Measurements from ENCODE around the gene YY1. TPM values are rescaled to one million over a fixed set of nuclear protein-coding genes. Genes with fewer than 3 reads are reported as not detected.

Gene YY1
- total RNA-seq, 2 donors from 2014 or later: 44.4 to 60.7 TPM

DNA sequence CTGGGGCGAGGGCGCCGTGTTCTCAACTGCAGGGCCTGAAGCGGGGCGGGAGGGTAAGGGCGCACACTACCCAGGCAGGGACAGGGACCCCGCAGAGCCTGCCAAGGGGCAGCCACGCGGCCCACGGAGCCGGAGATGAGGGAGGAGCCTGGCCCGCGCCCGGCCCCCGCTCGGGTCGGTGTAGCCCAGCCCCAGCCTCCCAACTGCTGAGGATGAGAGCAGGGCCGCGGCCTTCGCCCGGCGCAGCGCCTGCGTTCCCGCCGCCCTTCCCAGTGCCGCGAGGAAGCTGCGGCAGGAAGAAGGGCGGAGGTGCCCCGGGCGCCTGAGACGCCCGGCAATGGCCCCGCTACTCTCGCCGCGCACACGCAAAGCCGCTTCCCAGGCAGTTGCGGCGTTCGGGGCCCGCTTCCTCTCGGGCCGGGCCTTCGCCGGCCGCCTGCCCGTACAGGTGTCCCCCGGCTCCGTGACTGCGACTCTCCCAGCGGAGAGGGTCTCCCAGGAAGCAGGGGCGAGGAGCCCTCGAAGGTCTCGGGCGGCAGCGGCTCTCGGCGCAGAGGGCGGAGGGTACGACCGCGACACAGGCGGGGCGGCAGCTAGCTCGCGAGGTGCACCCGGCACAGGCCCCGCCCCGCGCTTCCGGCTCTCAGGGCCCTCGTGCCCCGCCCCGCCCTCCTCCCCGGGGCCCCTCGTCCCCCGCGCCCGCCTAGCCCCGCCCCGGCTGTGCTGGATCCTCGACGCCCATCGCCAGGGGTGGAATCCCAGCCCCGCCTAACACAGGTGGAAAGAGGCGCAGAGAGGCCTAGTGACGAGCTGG lies 24.8 kb upstream of the YY1 start:
- Histone ChIP-seq H3K9me3 (no peaks in the 10 kb centered on the region), H3K27ac (peak overlapping the region; percentile 96 to 97), H3K4me1 (replicated peaks) (peaks cover 2% of the 10 kb centered on the region), H3K4me3 (peak overlapping the region; percentile 66 to 87), H3K27me3 (replicated peaks; ENCODE audit: insufficient read depth) (no peaks in the 10 kb centered on the region), H3K36me3 (no peaks in the 10 kb centered on the region)
- whole genome bisulfite sequencing: under 1% methylated on average over 64 of the region's 90 CpGs
- intact Hi-C loops (cut with DNase I): no loop called here
- TF ChIP-seq, protein P1, sequence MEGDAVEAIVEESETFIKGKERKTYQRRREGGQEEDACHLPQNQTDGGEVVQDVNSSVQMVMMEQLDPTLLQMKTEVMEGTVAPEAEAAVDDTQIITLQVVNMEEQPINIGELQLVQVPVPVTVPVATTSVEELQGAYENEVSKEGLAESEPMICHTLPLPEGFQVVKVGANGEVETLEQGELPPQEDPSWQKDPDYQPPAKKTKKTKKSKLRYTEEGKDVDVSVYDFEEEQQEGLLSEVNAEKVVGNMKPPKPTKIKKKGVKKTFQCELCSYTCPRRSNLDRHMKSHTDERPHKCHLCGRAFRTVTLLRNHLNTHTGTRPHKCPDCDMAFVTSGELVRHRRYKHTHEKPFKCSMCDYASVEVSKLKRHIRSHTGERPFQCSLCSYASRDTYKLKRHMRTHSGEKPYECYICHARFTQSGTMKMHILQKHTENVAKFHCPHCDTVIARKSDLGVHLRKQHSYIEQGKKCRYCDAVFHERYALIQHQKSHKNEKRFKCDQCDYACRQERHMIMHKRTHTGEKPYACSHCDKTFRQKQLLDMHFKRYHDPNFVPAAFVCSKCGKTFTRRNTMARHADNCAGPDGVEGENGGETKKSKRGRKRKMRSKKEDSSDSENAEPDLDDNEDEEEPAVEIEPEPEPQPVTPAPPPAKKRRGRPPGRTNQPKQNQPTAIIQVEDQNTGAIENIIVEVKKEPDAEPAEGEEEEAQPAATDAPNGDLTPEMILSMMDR (IDR thresholded peaks at IDR 0.05): no peak
- TF ChIP-seq POLR2AphosphoS5 (IDR thresholded peaks at IDR 0.05): peak; percentile 74
- TF ChIP-seq POLR2A (IDR thresholded peaks at IDR 0.05): peak; percentile 80
- peak; percentile 93 for DNase-seq (ENCODE audit: low spot score)

- Histone ChIP-seq H3K36me3 (no peaks in the 10 kb centered on the region), H3K27ac (peak overlapping the region; percentile 96 to 97), H3K9me3 (no peaks in the 10 kb centered on the region), H3K4me1 (replicated peaks) (peaks cover 2% of the 10 kb centered on the region), H3K27me3 (replicated peaks; ENCODE audit: insufficient read depth) (no peaks in the 10 kb centered on the region), H3K4me3 (peak overlapping the region; percentile 66 to 87)
- intact Hi-C loops (cut with DNase I): no loop called here
- DNase-seq (ENCODE audit: low spot score): no peak
- TF ChIP-seq POLR2AphosphoS5 (IDR thresholded peaks at IDR 0.05) (no peak), POLR2A (IDR thresholded peaks at IDR 0.05) (no peak)
- TF ChIP-seq, protein P1 (IDR thresholded peaks at IDR 0.05): no peak
- WGBS: 25% methylated on average over 12 of the region's 12 CpGs
Measured at GRCh38 chr14:100214770-100215083, 24.2 kb upstream of the YY1 start.

DNA sequence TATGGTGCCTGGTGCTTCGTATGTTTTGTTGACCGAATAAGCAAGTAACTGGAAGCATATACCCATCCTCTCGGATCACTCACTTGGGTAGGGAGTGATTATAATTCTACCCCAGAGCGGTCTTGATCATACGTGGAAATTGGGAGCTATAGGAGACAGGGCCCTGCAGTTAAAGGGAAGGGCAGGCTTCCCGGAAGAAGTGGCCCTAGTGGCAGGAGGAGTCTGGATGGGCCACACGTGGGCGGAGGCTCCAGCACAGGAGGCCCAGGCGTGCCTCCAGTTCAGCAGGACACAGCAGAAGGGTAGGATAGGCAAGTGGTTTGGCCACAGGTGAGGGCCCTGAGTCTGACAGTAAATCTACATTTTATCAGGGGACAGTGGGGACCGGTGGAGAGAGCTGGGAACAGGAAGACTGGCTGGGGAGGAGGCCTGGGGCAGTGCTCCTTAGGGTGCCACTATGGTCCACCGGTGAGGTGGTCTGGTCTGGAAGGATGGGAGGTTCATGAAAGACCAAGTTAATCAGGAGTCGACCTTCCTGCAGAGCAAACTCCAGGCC lies 23.5 kb upstream of the YY1 start:
- TF ChIP-seq POLR2A (IDR thresholded peaks at IDR 0.05) (no peak), POLR2AphosphoS5 (IDR thresholded peaks at IDR 0.05) (no peak)
- TF ChIP-seq, protein P1 (IDR thresholded peaks at IDR 0.05): no peak
- no peak for DNase-seq (ENCODE audit: low spot score)
- Histone ChIP-seq H3K9me3 (no peaks in the 10 kb centered on the region), H3K4me3 (no peak overlapping the region), H3K27ac (peak overlapping the region; percentile 96 to 97), H3K4me1 (replicated peaks) (peaks cover 2% of the 10 kb centered on the region), H3K27me3 (replicated peaks; ENCODE audit: insufficient read depth) (no peaks in the 10 kb centered on the region), H3K36me3 (no peaks in the 10 kb centered on the region)
- 86% methylated on average over 12 of the region's 12 CpGs for WGBS
- intact Hi-C loops (cut with DNase I): no loop called here

DNA sequence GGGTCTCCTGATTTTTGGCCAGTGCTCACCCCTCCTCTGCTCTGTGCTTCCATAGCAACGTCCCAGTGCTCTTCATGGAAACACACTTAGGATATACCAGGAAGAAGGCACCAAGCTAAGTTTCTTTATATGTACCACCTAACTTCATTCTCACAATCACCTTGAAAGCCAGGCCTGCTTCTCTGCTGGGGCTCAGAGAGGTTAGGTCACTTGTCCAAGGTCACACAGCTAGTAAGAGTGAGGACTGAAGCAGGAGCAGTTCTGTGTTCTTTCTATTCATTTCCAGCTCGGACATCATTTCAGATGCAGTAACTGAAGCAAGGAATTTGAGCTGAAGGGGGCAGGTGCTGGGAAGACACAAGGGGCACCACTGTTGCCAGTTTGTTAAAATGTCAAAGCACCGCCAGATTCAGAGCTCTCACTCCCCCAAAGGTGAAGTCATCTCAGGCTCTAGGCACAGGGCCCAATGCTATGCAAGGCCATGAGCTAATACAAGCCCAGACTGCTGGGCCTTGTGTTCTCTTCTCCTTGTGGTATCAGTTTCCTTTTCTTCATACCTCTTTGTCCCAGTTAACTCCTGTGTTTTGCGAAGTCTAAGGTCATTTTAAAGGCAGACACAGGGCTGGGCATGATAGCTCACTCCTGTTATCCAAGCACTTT lies 19.7 kb upstream of the YY1 start:
- intact Hi-C loops (cut with DNase I): no loop called here
- Histone ChIP-seq H3K36me3 (no peaks in the 10 kb centered on the region), H3K27me3 (replicated peaks; ENCODE audit: insufficient read depth) (no peaks in the 10 kb centered on the region), H3K4me1 (replicated peaks) (no peaks in the 10 kb centered on the region), H3K4me3 (no peak overlapping the region), H3K9me3 (no peaks in the 10 kb centered on the region), H3K27ac (no peak overlapping the region)
- no peak for DNase-seq (ENCODE audit: low spot score)
- 96% methylated on average over 4 of the region's 4 CpGs for WGBS
- TF ChIP-seq, protein P1 (IDR thresholded peaks at IDR 0.05): no peak
- TF ChIP-seq POLR2A (IDR thresholded peaks at IDR 0.05) (no peak), POLR2AphosphoS5 (IDR thresholded peaks at IDR 0.05) (no peak)
